OCI-LY1 (cell line): Measurements from ENCODE around the gene DDX59.

ENCODE experiments used
- H2AFZ ChIP-seq: fragments of 200-600 bp; sonication (generic), shearing (Covaris generic); 2 replicates; pipeline ENCODE4 v1.6.0; 2014; ENCODE audit warnings: antibody characterized with exemption, mild to moderate bottlenecking, low read length
- H3F3A ChIP-seq: fragments of 200-600 bp; sonication (generic), shearing (Covaris generic); 2 replicates; pipeline ENCODE4 v1.6.0; 2014; ENCODE audit warnings: mild to moderate bottlenecking, antibody characterized with exemption, low read length, moderate library complexity; ENCODE audit not compliant: insufficient read depth
- H3K27ac ChIP-seq: fragments of 200-600 bp; sonication (generic); 2 replicates; pipeline ENCODE4 v1.5.1; 2014; ENCODE audit warnings: low read length, mixed run types, mild to moderate bottlenecking, low read depth; ENCODE audit not compliant: poor library complexity, severe bottlenecking
- H3K27me3 ChIP-seq: fragments of 200-600 bp; sonication (generic); 2 replicates; pipeline ENCODE4 v1.6.0; 2014; ENCODE audit warnings: antibody characterized with exemption, mild to moderate bottlenecking, low read length, moderate library complexity; ENCODE audit not compliant: insufficient read depth
- H3K36me3 ChIP-seq: fragments of 200-600 bp; sonication (generic); 2 replicates; pipeline ENCODE4 v1.6.1; 2014; ENCODE audit warnings: mild to moderate bottlenecking, antibody characterized with exemption, low read length, moderate library complexity, mixed read lengths; ENCODE audit not compliant: insufficient read depth
- H3K4me1 ChIP-seq: fragments of 200-600 bp; sonication (generic); 2 replicates; pipeline ENCODE4 v1.5.1; 2014; ENCODE audit warnings: mild to moderate bottlenecking, low read length, moderate library complexity; ENCODE audit not compliant: insufficient read depth, severe bottlenecking
- H3K4me2 ChIP-seq: fragments of 200-600 bp; sonication (generic), shearing (Covaris generic); 2 replicates; pipeline ENCODE4 v1.6.1; 2014; ENCODE audit warnings: low read length
- H3K4me3 ChIP-seq: fragments of 200-600 bp; sonication (generic); 2 replicates; pipeline ENCODE4 v1.5.1; 2014; ENCODE audit warnings: low read length, low read depth, mild to moderate bottlenecking, mixed read lengths; ENCODE audit not compliant: poor library complexity, severe bottlenecking
- H3K79me2 ChIP-seq: fragments of 200-600 bp; shearing (Covaris generic); 2 replicates; pipeline ENCODE4 v1.6.1; 2016; ENCODE audit warnings: mixed run types, low read length, mixed read lengths; ENCODE audit not compliant: insufficient read depth
- H3K9ac ChIP-seq: fragments of 200-600 bp; sonication (generic), shearing (Covaris generic); 2 replicates; pipeline ENCODE4 v1.6.1; 2014; ENCODE audit warnings: mild to moderate bottlenecking, low read length, mixed read lengths
- H3K9me2 ChIP-seq: fragments of 200-600 bp; sonication (generic), shearing (Covaris generic); 2 replicates; pipeline ENCODE4 v1.6.1; 2014; ENCODE audit warnings: low read depth, mild to moderate bottlenecking, low read length, mixed read lengths
- H3K9me3 ChIP-seq: fragments of 200-600 bp; shearing (Covaris generic); 2 replicates; pipeline ENCODE4 v1.6.1; 2014; ENCODE audit warnings: low read length, mixed read lengths
- H4K20me1 ChIP-seq: fragments of 200-600 bp; sonication (generic), shearing (Covaris generic); 2 replicates; pipeline ENCODE4 v1.6.0; 2016; ENCODE audit warnings: mild to moderate bottlenecking, low read length; ENCODE audit not compliant: insufficient read depth
- EZH2 ChIP-seq: fragments of 200-600 bp; sonication (generic), shearing (Covaris generic); IDR thresholded peaks from 2 replicates; pipeline ENCODE4 v1.8.0; 2017; ENCODE audit warnings: borderline replicate concordance, mixed run types, mild to moderate bottlenecking, antibody characterized with exemption, low read length, moderate library complexity, mixed read lengths
- TF ChIP-seq, protein P1 (sequence below): fragments of 200-600 bp; sonication (generic), shearing (Covaris generic); IDR thresholded peaks from 2 replicates; pipeline ENCODE4 v1.5.1; 2017; ENCODE audit warnings: mild to moderate bottlenecking, antibody characterized with exemption, low read length, moderate library complexity, mixed read lengths

Gene DDX59

DNA sequence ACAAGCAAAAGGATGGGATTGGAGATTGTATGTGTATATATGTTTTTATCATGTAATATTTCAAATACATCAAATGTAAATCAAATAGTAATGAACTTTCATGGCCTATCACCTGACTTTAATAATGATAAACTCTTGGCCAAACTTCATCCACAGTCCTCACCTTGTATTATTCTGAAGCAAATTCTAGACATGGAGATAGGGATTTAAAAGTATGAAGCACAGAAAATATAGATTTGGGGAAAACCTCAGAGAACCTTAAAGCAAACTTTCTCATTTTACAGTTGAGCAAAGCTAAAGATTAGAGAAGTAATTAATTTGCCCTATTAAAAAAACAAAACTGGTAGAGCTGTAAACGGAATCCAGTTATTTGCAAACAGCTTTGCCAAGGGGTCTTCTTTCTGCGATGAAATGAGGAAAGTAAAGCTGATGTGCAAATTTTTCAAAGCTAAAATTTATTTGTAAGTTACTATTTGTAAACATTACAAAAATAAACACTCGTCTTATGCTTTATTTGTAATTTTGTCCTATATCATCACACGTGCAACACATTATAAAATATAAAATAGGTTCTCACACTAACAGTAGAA lies 29.2 kb downstream of the DDX59 start:
- H3K4me1 ChIP-seq = no peaks in the 10 kb centered on the region
- no peak overlapping the region for H3K4me2 ChIP-seq
- H2AFZ ChIP-seq = no peak overlapping the region

DNA sequence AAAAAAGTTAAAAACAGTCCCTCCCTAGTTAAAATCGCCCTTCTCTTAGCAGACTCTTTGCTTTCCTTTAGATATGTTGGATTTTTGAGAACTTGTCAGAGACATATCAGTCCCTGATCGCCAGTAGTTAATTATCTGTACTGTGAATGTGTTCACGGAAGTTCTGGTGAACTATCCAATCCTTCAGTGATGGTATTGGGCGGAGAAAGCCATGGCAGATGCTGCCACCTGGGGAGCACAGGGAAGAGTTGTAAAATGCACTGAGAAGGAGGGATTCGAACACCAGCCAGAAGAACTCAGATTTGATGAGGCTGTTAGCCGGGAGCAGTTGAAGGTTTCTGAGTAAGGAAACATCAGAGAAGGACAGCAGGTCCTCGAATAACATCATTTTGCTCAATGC lies 31.6 kb downstream of the DDX59 start:
- H3K4me2 ChIP-seq = no peak overlapping the region
- no peak overlapping the region for H3K27ac ChIP-seq
- no peak overlapping the region for H2AFZ ChIP-seq
- H3K36me3 ChIP-seq = no peaks in the 10 kb centered on the region
- H3K4me1 ChIP-seq = no peaks in the 10 kb centered on the region
- H3K9ac ChIP-seq = no peak overlapping the region
- TF ChIP-seq EZH2 = no peak
- H3K79me2 ChIP-seq = no peaks in the 10 kb centered on the region
- H3K9me2 ChIP-seq = no peaks in the 10 kb centered on the region
- no peaks in the 10 kb centered on the region for H3K9me3 ChIP-seq
- no peak overlapping the region for H3K4me3 ChIP-seq
- H4K20me1 ChIP-seq = no peaks in the 10 kb centered on the region
- H3F3A ChIP-seq = no peaks in the 10 kb centered on the region
- H3K27me3 ChIP-seq = no peaks in the 10 kb centered on the region

More for the DNA sequence above, 29.2 kb downstream of the DDX59 start:
- H3K9ac ChIP-seq = no peak overlapping the region
- H3K9me2 ChIP-seq = no peaks in the 10 kb centered on the region
- no peaks in the 10 kb centered on the region for H3K79me2 ChIP-seq
- H3K36me3 ChIP-seq = peaks cover 8% of the 10 kb centered on the region; the same call in 1 of the 2 replicates
- H3K9me3 ChIP-seq = no peaks in the 10 kb centered on the region
- H3F3A ChIP-seq = no peaks in the 10 kb centered on the region
- no peak overlapping the region for H3K4me3 ChIP-seq
- no peak overlapping the region for H3K27ac ChIP-seq
- TF ChIP-seq, protein P1, sequence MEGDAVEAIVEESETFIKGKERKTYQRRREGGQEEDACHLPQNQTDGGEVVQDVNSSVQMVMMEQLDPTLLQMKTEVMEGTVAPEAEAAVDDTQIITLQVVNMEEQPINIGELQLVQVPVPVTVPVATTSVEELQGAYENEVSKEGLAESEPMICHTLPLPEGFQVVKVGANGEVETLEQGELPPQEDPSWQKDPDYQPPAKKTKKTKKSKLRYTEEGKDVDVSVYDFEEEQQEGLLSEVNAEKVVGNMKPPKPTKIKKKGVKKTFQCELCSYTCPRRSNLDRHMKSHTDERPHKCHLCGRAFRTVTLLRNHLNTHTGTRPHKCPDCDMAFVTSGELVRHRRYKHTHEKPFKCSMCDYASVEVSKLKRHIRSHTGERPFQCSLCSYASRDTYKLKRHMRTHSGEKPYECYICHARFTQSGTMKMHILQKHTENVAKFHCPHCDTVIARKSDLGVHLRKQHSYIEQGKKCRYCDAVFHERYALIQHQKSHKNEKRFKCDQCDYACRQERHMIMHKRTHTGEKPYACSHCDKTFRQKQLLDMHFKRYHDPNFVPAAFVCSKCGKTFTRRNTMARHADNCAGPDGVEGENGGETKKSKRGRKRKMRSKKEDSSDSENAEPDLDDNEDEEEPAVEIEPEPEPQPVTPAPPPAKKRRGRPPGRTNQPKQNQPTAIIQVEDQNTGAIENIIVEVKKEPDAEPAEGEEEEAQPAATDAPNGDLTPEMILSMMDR = no peak
- no peak for TF ChIP-seq EZH2
- H3K27me3 ChIP-seq = no peaks in the 10 kb centered on the region
- H4K20me1 ChIP-seq = no peaks in the 10 kb centered on the region

DNA sequence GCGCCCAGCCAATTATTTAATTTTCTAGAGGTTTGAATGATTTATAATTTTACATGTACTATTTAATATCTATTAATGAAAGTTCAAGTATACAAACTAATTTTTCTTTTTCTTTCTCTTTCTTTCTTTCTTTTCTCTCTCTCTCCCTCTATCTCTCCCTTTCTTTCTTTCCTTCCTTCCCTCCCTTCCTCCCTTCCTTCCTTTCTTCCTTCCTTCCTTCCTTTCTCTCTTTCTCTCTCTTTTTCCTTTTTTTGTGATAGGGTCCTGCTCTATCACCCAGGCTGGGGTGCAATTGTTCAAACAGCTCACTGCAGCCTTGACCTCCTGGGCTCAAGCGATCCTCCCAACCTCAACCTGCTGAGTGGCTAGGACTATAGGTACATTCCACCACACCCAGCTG lies 33.0 kb downstream of the DDX59 start:
- H3K27ac ChIP-seq = no peak overlapping the region
- H3K79me2 ChIP-seq = no peaks in the 10 kb centered on the region
- no peaks in the 10 kb centered on the region for H4K20me1 ChIP-seq
- H3K9ac ChIP-seq = no peak overlapping the region
- no peaks in the 10 kb centered on the region for H3K27me3 ChIP-seq
- no peak overlapping the region for H3K4me2 ChIP-seq
- H3K4me3 ChIP-seq = no peak overlapping the region
- TF ChIP-seq, protein P1 = no peak
- TF ChIP-seq EZH2 = no peak
- H3K36me3 ChIP-seq = no peaks in the 10 kb centered on the region
- H3K9me2 ChIP-seq = no peaks in the 10 kb centered on the region
- no peak overlapping the region for H2AFZ ChIP-seq
- no peaks in the 10 kb centered on the region for H3K9me3 ChIP-seq
- H3F3A ChIP-seq = no peaks in the 10 kb centered on the region
- no peaks in the 10 kb centered on the region for H3K4me1 ChIP-seq
